HG02885 (cell line): ENCODE measurements around the gene PRKCE.

ENCODE experiments used
- ATAC-seq: cut with Tn5 transposase; IDR thresholded peaks from one replicate; pipeline ENCODE4 v1.9.1; 2021; ENCODE audit warnings: mild to moderate bottlenecking; ENCODE audit not compliant: unreplicated experiment, poor library complexity

PRKCE gene

DNA sequence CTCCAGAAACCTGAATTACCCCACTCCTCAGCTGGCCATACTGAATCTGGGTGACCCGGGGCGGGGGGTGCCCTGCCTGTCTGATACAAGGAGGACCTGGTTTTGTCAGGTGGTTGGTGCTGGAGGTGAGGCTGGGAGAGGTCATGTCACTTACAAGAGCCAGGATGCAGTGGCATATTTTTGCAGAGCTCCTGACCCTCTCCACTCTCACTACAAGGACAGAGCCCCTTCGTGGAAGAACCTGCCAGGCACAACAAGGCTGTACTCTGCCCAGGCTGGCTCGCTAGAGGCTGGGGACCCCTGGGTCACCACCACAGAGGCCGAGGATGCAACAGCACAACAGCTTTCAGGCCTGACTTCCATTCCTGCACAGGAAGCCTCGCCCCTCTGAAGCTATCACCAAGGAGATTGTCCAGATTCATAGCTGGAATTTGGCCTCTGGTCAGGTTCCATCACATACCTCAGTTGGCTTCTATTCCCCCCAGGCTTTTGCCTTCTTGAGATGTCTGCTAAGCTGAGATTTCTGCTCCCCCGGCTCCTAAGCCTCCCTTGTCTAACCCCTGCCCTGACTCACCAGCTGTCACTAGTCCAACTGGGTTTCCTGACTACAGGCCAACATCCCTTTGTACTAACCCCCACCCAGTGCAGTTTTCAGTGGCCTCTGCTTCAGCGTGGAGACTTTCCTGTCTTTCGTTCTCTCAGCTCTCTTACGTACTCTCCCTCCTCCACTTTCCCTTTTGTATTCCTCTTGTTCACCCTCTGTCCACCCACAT is 513.2 kb downstream of the PRKCE start:
- ATAC-seq = no peak

DNA sequence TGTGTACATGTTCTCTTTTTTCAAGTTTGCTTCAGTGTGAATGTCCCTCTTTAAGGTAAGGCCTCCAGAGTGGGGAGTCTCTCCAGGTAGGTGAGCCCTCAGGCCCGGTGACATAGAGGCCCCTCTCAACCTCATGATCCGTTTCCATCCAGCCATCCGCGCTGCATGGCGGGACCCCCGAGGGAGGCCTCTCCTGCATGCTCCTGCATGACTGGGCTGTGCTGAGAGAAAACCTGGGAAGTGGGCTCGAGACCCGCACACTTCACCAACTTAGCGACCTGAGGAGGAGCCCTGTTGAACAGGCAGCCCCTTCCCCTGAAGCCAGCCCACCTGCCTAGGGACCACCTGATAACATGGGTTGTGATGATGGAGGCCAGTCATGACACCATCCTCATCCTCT is 514.4 kb downstream of the PRKCE start:
- ATAC-seq = no peak

DNA sequence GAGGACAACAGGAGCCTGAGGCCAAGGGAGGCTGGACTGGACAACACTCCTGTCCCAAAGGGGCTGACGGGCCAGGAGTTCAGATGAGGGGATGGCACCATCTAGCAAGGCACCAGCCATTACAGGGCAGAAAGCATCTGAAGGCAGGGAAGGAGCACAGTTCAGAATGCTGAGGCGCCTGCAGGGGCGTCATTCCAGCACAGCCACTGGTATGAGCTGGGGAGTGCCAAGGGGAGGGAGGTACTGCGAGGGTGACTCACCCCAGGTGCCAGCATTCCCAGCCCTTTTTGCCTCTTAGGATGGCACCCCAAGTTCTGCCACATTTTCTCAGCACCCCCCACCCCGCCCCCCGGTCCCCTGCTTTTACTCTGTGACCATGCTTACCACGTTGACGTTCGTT is 515.9 kb downstream of the PRKCE start:
- ATAC-seq = no peak

DNA sequence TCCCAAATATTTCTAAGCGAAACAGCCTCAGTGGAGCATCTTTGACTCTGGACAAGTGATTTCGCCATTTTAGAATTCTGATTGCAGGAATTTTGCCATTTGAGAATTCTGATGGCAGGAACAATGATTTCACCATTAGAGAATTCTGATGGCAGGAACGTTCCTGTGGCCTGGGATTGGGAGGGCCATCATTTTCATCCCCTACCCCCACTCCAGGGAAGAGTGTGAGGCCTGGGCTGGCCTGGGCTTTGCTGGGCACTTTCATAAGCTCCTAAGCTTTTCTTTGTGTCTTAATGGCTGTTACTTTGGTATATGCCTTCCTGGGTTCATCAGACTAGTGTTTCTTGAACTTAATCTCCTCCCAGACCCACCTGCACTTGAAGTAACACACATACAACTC is 516.4 kb downstream of the PRKCE start:
- ATAC-seq = no peak

DNA sequence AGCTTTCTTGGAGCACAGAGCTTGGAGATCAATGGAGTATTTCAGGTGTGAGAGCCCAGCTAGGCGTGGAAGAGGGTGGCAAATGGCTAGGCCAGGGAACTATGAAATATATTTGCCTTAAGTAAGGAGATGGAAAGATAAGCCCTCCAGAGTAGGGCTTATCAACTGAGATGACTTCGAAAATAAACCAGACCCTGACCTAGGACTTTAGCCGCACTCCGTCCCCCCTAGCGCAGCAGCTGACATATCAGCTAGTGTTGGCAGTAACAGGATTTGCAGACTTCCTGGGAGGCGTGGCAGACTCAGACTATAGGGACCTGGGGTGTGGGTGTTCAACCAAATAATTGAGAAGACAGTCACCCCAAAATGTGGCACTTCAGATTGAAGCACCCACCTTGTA is 518.0 kb downstream of the PRKCE start:
- no peak for ATAC-seq

DNA sequence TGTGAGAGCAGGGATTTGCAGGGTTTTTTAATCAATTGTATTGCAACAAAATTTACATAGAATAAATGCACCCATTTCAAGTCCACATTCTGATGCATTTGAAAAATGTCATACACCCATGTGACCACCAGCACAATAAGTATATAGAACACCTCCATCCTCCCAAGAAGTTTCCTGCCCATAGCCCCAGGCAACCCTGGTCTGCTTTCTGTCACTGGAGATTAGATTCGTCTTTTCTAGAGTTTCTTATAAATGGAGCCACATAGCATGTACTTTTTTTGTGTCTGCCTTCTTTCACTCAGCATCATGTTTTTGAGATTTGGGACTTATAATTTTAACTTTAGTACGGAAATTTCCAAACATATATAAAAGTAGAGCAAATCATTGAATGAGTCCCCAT is 518.6 kb downstream of the PRKCE start:
- ATAC-seq = no peak

DNA sequence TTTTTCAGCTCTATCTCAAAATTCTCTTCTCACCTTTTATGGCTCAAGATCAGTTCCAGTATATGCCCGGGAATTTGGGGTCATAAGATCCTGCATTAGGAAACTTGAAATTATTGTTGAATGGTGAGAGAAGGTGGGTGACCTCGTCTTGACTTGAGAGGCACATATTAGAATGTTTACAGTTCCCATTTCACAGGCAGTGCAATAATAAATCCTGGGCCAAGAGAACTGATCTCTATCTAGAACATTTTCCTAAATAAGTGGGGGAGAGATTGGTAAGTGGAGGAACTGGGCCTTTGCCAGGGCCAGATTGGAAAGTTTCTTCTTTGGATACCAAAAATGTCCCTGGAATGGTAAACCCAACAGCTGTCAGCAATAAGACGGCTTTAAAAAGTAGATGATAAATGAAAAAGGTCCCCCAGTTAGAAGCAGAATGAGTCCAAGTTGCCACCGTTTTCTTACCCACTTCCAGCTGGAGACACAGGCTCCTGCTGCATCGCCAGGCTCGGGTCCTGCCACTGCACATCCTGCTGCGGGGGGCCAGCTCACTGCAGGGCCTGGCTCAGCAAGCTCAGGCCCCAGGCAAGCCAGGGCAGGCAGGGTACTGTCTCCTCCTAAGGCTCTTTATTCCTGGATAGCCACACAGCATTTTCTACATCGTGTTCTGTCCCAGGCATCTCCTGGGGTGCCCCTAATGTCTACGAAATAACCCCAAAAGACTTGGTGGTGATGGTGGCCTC is 519.3 kb downstream of the PRKCE start:
- ATAC-seq = no peak

DNA sequence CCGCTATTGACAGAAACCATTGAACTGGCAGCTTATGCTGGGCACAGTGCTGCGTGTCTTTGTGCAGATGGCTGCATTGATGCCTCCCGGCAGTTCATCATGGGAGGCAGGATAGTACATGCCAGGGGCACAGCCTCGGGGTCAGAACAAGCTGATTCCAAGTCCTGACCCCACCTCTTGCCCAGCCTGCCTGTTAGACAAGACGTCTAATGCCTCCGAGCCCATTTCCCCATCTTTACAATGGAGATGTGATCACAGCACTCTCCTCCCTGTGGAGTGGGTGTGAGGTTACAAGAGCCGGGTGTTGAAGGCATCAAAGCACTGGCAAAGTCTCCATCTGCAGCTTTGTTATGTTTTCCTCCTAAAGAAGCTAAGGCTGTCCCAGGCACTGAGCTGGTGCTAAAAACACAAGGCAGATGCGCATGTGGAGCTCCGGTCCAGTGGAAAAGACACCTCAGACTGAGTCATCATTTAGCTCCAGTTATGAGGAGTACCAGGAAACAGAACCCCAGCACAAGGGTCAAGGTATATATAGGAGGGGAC is 520.0 kb downstream of the PRKCE start:
- ATAC-seq = no peak

DNA sequence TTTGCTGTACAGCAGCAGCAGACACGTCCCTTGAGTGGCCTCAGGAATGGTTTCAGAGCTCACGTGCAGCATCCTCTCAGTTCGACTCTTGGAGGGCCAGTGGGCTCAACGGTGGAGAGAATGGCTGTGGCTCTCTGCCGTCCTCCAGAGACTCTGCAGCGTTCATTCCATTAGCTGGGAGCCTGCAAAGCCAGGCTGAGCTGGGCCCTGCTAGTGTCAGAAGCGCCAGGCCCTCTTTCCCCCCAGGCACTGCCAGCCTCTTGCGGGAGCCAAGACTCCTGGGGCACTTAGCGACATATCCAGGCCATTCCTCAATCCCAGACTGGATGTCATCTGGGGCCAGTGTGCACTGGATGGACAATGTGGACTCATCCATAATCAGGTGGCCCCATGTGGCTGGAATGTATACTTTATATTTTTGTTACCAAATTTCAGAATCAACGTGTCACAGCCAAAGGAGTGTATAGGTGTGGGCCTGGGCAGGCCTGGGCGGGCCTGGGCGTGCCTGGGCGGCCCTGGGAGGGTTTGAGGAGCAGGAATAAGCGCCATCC is 520.6 kb downstream of the PRKCE start:
- no peak for ATAC-seq

DNA sequence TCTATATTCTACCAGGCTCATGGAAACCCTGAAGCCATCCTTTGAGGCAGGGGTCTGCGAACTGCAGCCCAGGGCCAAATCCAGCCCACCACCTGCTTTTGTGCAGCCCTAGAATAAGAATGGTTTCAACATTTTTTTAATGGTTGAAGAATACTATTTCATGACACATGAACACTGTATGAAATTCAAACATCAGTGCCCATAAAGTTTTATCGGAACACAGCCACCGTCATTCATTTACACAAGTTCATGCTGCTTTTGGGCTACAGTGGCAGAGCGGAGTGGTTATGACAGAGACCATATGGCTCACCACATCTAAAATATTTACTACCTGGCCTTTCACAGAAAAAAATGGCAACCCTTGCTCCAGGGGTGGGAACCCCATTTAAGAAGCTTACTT is 521.6 kb downstream of the PRKCE start:
- ATAC-seq = no peak

DNA sequence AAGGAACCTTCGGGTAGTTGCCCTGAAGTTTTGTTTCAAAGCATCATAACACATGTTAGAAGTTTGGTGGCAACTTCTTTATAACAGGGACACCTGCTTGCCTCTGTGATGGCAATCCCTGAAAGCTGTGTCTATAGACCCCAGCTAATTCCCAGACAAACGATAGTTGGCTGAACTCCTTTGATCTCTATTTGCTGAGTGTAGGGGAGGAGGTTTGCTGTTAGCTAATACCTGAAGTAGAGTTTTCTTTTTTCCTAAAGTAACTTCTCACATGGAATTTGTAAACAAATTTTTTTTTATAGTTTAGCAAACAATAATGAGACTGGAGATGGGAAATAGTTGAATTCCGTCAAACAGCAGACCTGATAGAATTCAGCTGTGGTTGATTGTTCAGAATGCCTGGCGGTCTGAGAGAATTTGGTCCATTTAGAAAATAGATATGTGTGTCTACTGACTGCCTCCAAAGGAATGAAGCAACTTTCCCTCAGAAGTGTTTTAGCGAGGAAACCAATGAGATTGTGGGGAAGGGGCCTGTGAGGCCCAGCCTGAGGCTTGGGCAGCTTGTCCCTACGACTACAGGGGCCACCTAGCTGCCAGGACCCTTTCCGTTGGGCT is 522.3 kb downstream of the PRKCE start:
- ATAC-seq = no peak

DNA sequence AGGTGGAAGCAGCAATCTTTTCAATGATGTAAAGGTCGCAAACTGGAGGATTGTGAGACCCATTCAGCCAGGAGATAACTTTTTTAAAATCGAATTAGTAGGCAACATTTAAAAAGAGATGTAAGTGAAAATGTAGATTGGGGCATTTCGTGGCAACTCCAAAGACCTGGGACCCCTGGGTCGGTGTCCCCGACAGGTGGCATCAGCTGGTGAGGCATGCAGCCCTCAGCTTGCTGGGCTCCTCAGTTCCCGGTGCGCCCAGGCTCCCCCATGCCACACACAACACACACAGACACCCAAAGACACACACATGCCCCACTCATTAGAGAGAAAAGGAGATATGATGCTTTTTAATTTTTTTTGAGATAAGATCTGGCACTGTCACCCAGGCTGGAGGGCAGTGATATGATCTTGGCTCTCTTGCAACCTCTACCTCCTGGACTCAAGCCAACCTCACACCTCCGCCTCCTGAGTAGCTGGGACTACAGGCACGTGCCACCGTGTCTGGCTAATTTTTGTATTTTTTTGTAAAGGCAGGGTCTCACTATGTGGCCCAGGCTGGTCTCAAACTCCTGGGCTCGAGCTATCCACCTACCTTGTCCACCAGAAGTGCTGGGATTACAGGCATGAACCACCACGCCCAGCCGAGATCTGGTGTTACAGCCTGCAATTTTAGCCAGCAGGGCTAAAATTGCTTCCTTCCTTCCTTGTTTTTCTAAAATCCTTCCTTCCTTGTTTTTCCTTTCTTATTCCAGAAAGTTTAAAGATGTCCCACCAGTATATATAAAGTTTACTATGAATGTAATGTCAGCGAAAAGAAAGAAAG is 523.1 kb downstream of the PRKCE start:
- ATAC-seq = no peak

DNA sequence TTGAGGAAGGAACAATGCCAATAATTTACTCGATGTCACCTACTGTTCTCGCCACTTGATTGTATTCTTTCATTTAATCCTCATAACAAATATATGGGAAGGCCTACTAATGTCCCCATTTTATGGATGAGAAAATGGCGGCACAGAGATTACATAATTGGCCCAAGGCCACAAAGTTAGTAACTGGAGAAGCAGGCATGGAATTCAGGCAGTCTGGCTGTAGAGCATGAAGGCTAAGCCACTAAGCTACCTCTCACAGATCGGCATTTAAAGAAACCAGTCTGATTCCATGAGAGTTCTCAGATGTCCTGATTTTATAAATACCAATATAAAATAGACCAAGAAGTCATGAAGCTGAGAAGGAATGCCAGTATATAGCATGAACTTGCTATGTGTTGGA is 523.9 kb downstream of the PRKCE start:
- ATAC-seq = no peak

DNA sequence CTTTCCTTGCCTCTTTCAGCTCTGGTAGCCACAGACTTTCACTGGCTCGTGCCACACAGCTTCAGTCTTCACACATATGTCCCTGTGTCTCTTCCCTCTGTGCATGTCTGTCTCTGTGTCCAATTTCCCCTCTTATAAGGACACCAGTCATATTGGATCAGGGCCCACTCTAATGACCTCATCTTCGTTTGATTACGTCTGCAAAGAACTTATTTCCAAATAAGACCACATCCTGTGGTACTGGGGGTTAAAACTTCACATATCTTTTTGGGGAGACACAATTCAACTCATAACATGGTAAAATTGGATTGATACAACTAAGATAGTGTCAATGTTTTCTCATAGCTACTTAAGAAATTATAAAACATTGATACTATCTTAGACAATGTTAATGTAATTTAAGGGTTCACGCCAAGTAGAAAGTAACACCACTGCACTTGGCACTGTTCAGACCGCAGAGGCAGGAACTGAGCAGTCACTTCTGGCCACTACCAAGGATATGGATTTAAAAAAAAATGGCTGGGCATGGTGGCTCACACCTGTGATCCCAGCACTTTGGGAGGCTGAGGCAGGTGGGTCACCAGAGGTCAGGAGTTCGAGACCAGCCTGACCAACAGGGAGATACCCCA is 526.1 kb downstream of the PRKCE start:
- no peak for ATAC-seq

DNA sequence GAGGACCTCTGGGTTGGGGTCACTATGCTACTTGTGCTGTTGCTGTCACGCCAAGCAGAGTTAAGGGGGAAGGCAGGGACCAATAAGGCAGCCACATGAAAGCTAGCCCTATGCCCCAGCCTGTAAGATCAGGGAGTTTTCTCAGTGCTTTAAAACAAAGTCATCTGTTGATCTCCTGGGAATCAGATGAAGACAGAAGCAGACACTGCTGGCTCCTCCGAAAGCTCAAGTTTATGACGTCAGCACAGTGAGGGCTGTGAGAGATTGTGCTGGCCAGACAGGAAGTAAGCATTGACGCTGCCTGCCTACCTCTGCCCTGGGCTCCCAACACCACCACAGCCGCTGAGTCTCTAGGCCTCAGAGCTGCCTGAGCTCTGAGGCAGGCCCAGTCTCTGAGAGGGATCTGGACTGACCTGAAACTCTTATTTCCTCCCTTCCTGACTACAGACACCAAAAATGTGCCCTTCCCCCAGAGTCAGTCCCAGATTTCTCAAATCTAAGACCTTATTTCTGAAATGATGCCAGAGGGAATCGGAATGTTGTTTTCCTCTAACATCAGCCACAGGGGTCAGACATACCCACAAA is 527.7 kb downstream of the PRKCE start:
- ATAC-seq = peak; percentile 90

DNA sequence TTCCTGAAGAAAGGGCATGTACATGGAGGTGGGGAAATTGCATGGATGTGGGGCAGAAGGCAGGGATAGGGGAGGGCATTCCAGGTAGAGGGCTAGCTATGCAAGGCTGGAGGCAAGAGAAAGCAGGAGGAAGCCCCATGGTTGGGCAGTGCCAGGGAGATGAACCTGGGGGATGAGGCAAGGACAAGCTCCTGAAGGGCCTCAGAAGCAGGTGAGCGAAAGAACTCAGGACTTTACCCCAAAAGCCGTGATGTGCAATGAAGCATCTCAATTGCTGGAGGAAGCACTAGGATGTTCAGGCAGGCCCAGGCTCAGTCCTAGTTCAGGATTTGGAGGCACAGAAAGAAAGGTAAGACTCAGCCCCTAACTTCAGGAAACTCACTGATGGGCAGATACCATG is 528.7 kb downstream of the PRKCE start:
- ATAC-seq = no peak

DNA sequence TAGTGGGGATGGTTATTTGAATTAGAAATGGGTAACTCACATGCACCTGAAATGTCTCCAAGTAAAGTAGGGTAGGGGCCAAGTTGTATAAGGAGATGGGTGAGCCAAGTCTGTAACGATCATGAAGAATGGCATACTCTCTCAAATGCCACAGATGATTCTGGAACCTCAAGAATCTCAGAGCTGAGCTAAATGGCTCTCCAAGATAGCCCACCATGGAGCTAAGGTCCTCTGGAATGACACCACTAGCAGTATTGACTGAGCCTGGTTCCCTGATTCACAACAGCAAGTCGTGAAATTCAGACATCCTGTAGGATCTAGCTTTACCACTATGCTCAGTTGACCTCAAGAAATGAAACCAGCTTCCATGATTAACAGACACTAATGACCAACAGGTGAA is 529.8 kb downstream of the PRKCE start:
- no peak for ATAC-seq

DNA sequence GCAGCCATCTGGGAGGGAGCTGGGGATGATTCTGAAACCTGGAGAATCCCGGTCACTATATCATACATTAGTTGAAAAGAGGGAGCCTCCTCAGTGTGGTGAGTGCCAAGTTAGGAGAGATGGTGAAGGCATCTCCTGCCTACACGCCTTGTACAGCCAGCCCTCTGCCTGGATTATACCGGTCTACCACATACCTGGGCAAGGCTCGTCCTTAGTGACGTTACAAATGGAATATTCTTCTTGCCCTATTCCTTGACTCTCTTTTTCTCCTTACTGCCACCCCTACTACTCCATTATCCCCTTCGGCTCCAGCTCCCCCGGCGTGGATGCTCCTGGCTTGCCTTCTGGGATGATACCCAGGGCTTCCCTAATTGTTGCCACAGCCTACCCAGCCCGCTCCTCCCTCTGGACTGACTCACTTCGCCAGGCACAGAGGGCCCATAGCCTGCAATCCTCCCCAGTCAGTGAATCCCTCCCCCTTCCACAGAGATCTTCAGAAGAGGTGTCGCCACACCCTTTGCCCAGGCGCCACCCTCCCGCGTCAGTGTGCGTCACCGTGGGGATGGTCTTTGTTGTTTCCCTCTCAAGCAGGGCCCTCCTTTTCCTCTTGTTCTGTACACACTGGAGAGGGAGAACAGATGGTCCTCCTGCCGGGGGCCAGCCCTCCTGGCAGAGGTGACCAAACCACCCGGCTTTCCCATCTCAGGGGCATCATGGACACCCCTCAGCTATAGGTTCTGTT is 530.5 kb downstream of the PRKCE start:
- ATAC-seq = no peak

DNA sequence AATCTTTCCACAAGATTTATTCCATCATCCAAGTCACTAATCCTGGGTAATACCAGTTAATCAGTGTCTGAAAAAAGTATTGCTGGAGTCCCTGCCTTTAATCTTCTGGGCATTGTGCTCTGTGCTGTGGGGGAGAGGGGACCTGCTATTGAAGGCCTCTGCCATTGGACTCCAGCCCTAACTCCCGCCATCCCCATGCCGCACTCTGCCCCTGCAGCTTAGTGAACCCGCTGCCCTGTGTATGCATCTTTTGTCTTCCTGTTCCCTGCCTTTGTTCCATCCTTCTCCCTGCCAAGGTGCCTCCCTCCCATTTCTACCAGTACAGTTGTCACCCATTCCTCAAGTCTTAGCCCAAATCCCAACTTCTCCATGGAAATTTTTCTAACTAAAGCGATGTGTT is 532.0 kb downstream of the PRKCE start:
- ATAC-seq = no peak
